GM12878 (cell line): ENCODE measurements around the gene MTMR10. TPM values are rescaled to one million over a fixed set of nuclear protein-coding genes. Genes with fewer than 3 reads are reported as not detected.

Experiments used
- ATAC-seq: fragments of 200-7000 bp; cut with Tn5 transposase; 3 replicates; pipeline ENCODE4 v1.9.1; 2020; ENCODE audit warnings: mild to moderate bottlenecking, moderate library complexity
- BruUV-seq: library from RNA; stranded (reverse); fragments of 400-500 nt; replicated peaks from 2 replicates; lab custom pipeline; 2021; lab: Mats Ljungman, UMichigan
- CTCF ChIA-PET: fragments of 300-600 bp; sonication (Branson Sonifier 250); formaldehyde crosslinking; extraction: SDS; loops from one replicate; lab custom pipeline; 2021; ENCODE audit warnings: inconsistent platforms; lab: Yijun Ruan, JAX
- POLR2A ChIA-PET: fragments of 350-600 bp; formaldehyde crosslinking; extraction: SDS; loops from one replicate; lab custom pipeline; 2021; ENCODE audit warnings: inconsistent platforms; lab: Charles Lee
- RAD21 ChIA-PET: fragments of 300-600 bp; sonication (Branson Sonifier 250); formaldehyde crosslinking; loops from one replicate; lab custom pipeline; 2023; ENCODE audit warnings: antibody characterized with exemption; ENCODE audit not compliant: unreplicated experiment; lab: Charles Lee
- SMC1A ChIA-PET: fragments of 300-600 bp; sonication (Branson Sonifier 250); formaldehyde crosslinking; loops from one replicate; lab custom pipeline; 2023; ENCODE audit not compliant: unreplicated experiment, uncharacterized antibody; lab: Charles Lee
- DNase-seq: peaks from one replicate; pipeline ENCODE4 v3.0.0-alpha.2; 2011; ENCODE audit warnings: low read depth, low spot score
- FAIRE-seq: peaks from 3 replicates; lab custom pipeline; 2011; peaks lifted over from hg19 to GRCh38; lab: Jason Lieb, UNC
- H2AFZ ChIP-seq: 2 replicates; pipeline ENCODE4 v1.6.0; 2011; ENCODE audit warnings: low read depth, low read length, control low read depth; ENCODE audit not compliant: control insufficient read depth
- H3K27ac ChIP-seq: 2 replicates; pipeline ENCODE4 v1.5.1; 2011; ENCODE audit warnings: control low read depth; ENCODE audit not compliant: control insufficient read depth, insufficient read depth
- H3K27me3 ChIP-seq, 2 experiments: replicated peaks in 1 of 2; 2 replicates each; pipeline versions ENCODE4 v1.6.0 to v1.6.1; 2011; ENCODE audit warnings: low read length in 1 of 2; ENCODE audit not compliant: control insufficient read depth in 2 of 2, insufficient read depth in 2 of 2
- H3K36me3 ChIP-seq, 2 experiments: 2 replicates each; pipeline ENCODE4 v1.5.1; 2011; ENCODE audit warnings: low read length in 1 of 2; ENCODE audit not compliant: control insufficient read depth in 2 of 2, insufficient read depth in 2 of 2
- H3K4me1 ChIP-seq: 2 replicates; pipeline ENCODE4 v1.6.1; 2011; ENCODE audit warnings: mild to moderate bottlenecking, low read length, moderate library complexity, mixed read lengths; ENCODE audit not compliant: control insufficient read depth, insufficient read depth
- H3K4me2 ChIP-seq: 2 replicates; pipeline ENCODE4 v1.6.0; 2011; ENCODE audit warnings: control low read depth; ENCODE audit not compliant: control insufficient read depth, insufficient read depth
- H3K4me3 ChIP-seq: fragments of 200-600 bp; sonication (generic); 2 replicates; pipeline ENCODE4 v1.5.1; 2016
- H3K79me2 ChIP-seq: 2 replicates; pipeline ENCODE4 v1.6.0; 2011; ENCODE audit warnings: low read length; ENCODE audit not compliant: control insufficient read depth, insufficient read depth
- H3K9ac ChIP-seq: 2 replicates; pipeline ENCODE4 v1.8.0; 2011; ENCODE audit warnings: low read length, control low read depth, mixed read lengths; ENCODE audit not compliant: control insufficient read depth, insufficient read depth
- H3K9me3 ChIP-seq: replicated peaks from 3 replicates; pipeline ENCODE4 v1.5.1; 2011; ENCODE audit warnings: mild to moderate bottlenecking, low read length; ENCODE audit not compliant: control insufficient read depth, insufficient read depth
- H4K20me1 ChIP-seq: 2 replicates; pipeline ENCODE4 v1.6.0; 2011; ENCODE audit not compliant: control insufficient read depth, insufficient read depth
- CHD4 ChIP-seq: fragments of 200-600 bp; sonication (generic); IDR thresholded peaks from 2 replicates; pipeline ENCODE4 v1.6.1; 2016; ENCODE audit warnings: mild to moderate bottlenecking
- EED ChIP-seq: sonication (generic); IDR thresholded peaks from 2 replicates; pipeline ENCODE4 v1.6.1; 2016; ENCODE audit warnings: antibody characterized with exemption, low read depth
- HCFC1 ChIP-seq: fragments of 150-350 bp; IDR thresholded peaks from 2 replicates; pipeline ENCODE4 v1.6.1; 2014; ENCODE audit warnings: low read length
- HDAC2 ChIP-seq: fragments of 200-600 bp; sonication (generic); IDR thresholded peaks from 2 replicates; pipeline ENCODE4 v1.6.1; 2017
- JUNB ChIP-seq: IDR thresholded peaks from 2 replicates; pipeline ENCODE4 v1.6.1; 2016; ENCODE audit warnings: antibody characterized with exemption, mild to moderate bottlenecking
- LARP7 ChIP-seq: fragments of 450-650 bp; IDR thresholded peaks from 2 replicates; pipeline ENCODE4 v1.6.1; 2017; ENCODE audit warnings: mild to moderate bottlenecking
- MYC ChIP-seq: IDR thresholded peaks from 2 replicates; pipeline ENCODE4 v1.6.1; 2011; ENCODE audit warnings: mild to moderate bottlenecking, low read length, moderate library complexity, inconsistent platforms; ENCODE audit not compliant: insufficient read depth, insufficient replicate concordance, insufficient read length, severe bottlenecking
- RBBP5 ChIP-seq: fragments of 200-600 bp; sonication (generic); conservative IDR thresholded peaks from 2 replicates; pipeline ENCODE4 v1.6.1; 2016
- RUNX3 ChIP-seq: IDR thresholded peaks from 2 replicates; pipeline ENCODE4 v1.6.1; 2012; ENCODE audit warnings: low read length, inconsistent platforms
- WGBS: methylation state at CpG from one replicate; pipeline ENCODE4 v1.1.6; 2016; ENCODE audit warnings: low lambda C conversion rate; ENCODE audit not compliant: insufficient replicate concordance, insufficient coverage; ENCODE audit errors: missing lambda C conversion rate; 5-methylcytosine and 5-hydroxymethylcytosine counted together
- in situ Hi-C: fragments of 300-500 bp; cut with MboI; formaldehyde crosslinking; loops from 9 replicates; pipeline ENCODE4 v1.14.3; 2018; ENCODE audit warnings: mixed read lengths
- intact Hi-C: fragments of 100-400 bp; cut with micrococcal nuclease; formaldehyde crosslinking; loops from one replicate; pipeline ENCODE4 v1.14.2; 2022; ENCODE audit not compliant: unreplicated experiment
- polyA plus RNA-seq, 11 experiments: library from polyadenylated mRNA; depleted of rRNA in 4 of 11; unstranded in 6 of 11; stranded (reverse) in 5 of 11; fragments of >200 nt; fragmentation: Nextera tagmentation in 4 of 11; fragmentation: Illumina TruSeq in 1 of 11; extraction: Ambion mirVana in 4 of 11; extraction: Trizol in 1 of 11; gene quantifications; 1 replicate in 1 of 11; 2 replicates in 10 of 11; pipeline versions ENCODE4 v1.2.1 to v1.2.3, GENCODE V29; 2011 to 2016; ENCODE audit warnings: inconsistent platforms in 2 of 11, missing spikeins in 2 of 11, low read depth in 1 of 11
- total RNA-seq, 4 experiments: library from RNA; depleted of rRNA in 3 of 4; stranded (reverse); fragments of >200 nt in 3 of 4; fragmentation: Illumina TruSeq in 1 of 4; extraction: Trizol in 1 of 4; gene quantifications; 2 replicates each; pipeline versions ENCODE4 v1.2.1 to v1.2.3, GENCODE V29; 2013 to 2021
- TF ChIP-seq, protein P1 (sequence below): fragments of 450-650 bp; IDR thresholded peaks from 2 replicates; pipeline ENCODE4 v1.6.1; 2017; ENCODE audit warnings: mild to moderate bottlenecking, moderate library complexity
- TF ChIP-seq, protein P2 (sequence below): IDR thresholded peaks from 2 replicates; pipeline ENCODE4 v1.6.1; 2011; ENCODE audit warnings: low read depth, low read length, improper control_type of control experiment, borderline replicate concordance
- TF ChIP-seq, protein P3 (sequence below), 3 experiments: IDR thresholded peaks in 2 of 3; conservative IDR thresholded peaks in 1 of 3; 2 replicates each; pipeline ENCODE4 v1.5.1; 2011; ENCODE audit warnings: low read depth in 3 of 3, low read length in 3 of 3, mild to moderate bottlenecking in 3 of 3, control low read depth in 2 of 3, moderate library complexity in 2 of 3, inconsistent platforms in 1 of 3, mixed read lengths in 1 of 3; ENCODE audit not compliant: control insufficient read depth in 2 of 3, insufficient read depth in 1 of 3; ENCODE audit errors: extremely low read depth in 1 of 3
- TF ChIP-seq, protein P4 (sequence below): IDR thresholded peaks from 2 replicates; pipeline ENCODE4 v1.6.1; 2012; ENCODE audit warnings: low read length, inconsistent platforms
- TF ChIP-seq, protein P5 (sequence below): fragments of 450-650 bp; IDR thresholded peaks from 2 replicates; pipeline ENCODE4 v1.6.1; 2014; ENCODE audit warnings: mild to moderate bottlenecking
- TF ChIP-seq, protein P6 (sequence below): IDR thresholded peaks from 2 replicates; pipeline ENCODE4 v1.6.1; 2012; ENCODE audit warnings: low read depth, low read length, improper control_type of control experiment

MTMR10 gene
- total and polyA plus RNA-seq, 10 of the 15 experiments (the other 5 are each of a cell fraction or from before 2014, with no cell fraction given) = 1.9 to 13.6 (median 8.9) TPM

DNA sequence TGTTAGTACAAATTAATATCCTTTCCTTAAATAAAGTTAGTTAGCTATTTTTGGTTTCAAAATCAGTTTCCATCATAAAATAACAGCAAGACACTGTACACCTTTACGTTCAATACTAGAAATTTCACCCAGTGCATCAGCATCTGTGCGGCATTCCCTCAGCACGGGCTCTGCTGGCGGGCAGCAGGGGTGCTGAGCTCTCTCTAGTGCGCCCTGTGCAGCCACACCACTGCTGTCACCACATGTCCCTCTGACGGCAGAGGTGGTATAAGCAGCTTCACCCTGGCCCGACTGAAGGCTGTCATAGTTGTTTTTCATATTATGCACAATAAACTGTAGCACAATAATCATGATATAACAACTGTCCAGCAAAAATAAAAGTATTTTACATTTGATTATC lies 52.3 kb downstream of the MTMR10 start:
- Histone ChIP-seq H3K27me3 (no peaks in the 10 kb centered on the region), H3K79me2 (no peaks in the 10 kb centered on the region), H3K9me3 (no peaks in the 10 kb centered on the region), H3K36me3 (peaks cover 6 to 47% of the 10 kb centered on the region in 2 experiments), H3K4me1 (no peaks in the 10 kb centered on the region), H3K4me3 (no peak overlapping the region), H4K20me1 (no peaks in the 10 kb centered on the region), H3K27ac (no peak overlapping the region), H3K9ac (no peak overlapping the region), H2AFZ (no peak overlapping the region), H3K4me2 (no peak overlapping the region)
- SMC1A ChIA-PET = no interaction called here
- RAD21 ChIA-PET = interaction anchor here (0.9 kb wide), 1 partner anchor 29 kb away, joined by 3 read pairs; no protein-coding TSS in a partner anchor
- DNase-seq (no peak), FAIRE-seq (no peak), ATAC-seq (no peak)
- TF ChIP-seq RUNX3 (no peak), HCFC1 (no peak), HDAC2 (no peak), LARP7 (no peak), MYC (no peak), EED (no peak), RBBP5 (no peak), JUNB (no peak), CHD4 (no peak)
- TF ChIP-seq, protein P1, sequence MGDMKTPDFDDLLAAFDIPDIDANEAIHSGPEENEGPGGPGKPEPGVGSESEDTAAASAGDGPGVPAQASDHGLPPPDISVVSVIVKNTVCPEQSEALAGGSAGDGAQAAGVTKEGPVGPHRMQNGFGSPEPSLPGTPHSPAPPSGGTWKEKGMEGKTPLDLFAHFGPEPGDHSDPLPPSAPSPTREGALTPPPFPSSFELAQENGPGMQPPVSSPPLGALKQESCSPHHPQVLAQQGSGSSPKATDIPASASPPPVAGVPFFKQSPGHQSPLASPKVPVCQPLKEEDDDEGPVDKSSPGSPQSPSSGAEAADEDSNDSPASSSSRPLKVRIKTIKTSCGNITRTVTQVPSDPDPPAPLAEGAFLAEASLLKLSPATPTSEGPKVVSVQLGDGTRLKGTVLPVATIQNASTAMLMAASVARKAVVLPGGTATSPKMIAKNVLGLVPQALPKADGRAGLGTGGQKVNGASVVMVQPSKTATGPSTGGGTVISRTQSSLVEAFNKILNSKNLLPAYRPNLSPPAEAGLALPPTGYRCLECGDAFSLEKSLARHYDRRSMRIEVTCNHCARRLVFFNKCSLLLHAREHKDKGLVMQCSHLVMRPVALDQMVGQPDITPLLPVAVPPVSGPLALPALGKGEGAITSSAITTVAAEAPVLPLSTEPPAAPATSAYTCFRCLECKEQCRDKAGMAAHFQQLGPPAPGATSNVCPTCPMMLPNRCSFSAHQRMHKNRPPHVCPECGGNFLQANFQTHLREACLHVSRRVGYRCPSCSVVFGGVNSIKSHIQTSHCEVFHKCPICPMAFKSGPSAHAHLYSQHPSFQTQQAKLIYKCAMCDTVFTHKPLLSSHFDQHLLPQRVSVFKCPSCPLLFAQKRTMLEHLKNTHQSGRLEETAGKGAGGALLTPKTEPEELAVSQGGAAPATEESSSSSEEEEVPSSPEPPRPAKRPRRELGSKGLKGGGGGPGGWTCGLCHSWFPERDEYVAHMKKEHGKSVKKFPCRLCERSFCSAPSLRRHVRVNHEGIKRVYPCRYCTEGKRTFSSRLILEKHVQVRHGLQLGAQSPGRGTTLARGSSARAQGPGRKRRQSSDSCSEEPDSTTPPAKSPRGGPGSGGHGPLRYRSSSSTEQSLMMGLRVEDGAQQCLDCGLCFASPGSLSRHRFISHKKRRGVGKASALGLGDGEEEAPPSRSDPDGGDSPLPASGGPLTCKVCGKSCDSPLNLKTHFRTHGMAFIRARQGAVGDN = no peak
- TF ChIP-seq, protein P2, sequence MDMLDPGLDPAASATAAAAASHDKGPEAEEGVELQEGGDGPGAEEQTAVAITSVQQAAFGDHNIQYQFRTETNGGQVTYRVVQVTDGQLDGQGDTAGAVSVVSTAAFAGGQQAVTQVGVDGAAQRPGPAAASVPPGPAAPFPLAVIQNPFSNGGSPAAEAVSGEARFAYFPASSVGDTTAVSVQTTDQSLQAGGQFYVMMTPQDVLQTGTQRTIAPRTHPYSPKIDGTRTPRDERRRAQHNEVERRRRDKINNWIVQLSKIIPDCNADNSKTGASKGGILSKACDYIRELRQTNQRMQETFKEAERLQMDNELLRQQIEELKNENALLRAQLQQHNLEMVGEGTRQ = no peak
- TF ChIP-seq, protein P3, sequence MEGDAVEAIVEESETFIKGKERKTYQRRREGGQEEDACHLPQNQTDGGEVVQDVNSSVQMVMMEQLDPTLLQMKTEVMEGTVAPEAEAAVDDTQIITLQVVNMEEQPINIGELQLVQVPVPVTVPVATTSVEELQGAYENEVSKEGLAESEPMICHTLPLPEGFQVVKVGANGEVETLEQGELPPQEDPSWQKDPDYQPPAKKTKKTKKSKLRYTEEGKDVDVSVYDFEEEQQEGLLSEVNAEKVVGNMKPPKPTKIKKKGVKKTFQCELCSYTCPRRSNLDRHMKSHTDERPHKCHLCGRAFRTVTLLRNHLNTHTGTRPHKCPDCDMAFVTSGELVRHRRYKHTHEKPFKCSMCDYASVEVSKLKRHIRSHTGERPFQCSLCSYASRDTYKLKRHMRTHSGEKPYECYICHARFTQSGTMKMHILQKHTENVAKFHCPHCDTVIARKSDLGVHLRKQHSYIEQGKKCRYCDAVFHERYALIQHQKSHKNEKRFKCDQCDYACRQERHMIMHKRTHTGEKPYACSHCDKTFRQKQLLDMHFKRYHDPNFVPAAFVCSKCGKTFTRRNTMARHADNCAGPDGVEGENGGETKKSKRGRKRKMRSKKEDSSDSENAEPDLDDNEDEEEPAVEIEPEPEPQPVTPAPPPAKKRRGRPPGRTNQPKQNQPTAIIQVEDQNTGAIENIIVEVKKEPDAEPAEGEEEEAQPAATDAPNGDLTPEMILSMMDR (IDR thresholded peaks at IDR 0.05 in 2 of 3, conservative IDR thresholded peaks at IDR 0.05 in 1 of 3; ENCODE audit: control insufficient read depth in 2 of 3, extremely low read depth in 1 of 3, insufficient read depth in 1 of 3, low read depth in 3 of 3, low read length in 3 of 3) = no peak
- TF ChIP-seq, protein P4, sequence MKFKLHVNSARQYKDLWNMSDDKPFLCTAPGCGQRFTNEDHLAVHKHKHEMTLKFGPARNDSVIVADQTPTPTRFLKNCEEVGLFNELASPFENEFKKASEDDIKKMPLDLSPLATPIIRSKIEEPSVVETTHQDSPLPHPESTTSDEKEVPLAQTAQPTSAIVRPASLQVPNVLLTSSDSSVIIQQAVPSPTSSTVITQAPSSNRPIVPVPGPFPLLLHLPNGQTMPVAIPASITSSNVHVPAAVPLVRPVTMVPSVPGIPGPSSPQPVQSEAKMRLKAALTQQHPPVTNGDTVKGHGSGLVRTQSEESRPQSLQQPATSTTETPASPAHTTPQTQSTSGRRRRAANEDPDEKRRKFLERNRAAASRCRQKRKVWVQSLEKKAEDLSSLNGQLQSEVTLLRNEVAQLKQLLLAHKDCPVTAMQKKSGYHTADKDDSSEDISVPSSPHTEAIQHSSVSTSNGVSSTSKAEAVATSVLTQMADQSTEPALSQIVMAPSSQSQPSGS = no peak
- TF ChIP-seq, protein P5, sequence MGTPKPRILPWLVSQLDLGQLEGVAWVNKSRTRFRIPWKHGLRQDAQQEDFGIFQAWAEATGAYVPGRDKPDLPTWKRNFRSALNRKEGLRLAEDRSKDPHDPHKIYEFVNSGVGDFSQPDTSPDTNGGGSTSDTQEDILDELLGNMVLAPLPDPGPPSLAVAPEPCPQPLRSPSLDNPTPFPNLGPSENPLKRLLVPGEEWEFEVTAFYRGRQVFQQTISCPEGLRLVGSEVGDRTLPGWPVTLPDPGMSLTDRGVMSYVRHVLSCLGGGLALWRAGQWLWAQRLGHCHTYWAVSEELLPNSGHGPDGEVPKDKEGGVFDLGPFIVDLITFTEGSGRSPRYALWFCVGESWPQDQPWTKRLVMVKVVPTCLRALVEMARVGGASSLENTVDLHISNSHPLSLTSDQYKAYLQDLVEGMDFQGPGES = no peak
- TF ChIP-seq, protein P6, sequence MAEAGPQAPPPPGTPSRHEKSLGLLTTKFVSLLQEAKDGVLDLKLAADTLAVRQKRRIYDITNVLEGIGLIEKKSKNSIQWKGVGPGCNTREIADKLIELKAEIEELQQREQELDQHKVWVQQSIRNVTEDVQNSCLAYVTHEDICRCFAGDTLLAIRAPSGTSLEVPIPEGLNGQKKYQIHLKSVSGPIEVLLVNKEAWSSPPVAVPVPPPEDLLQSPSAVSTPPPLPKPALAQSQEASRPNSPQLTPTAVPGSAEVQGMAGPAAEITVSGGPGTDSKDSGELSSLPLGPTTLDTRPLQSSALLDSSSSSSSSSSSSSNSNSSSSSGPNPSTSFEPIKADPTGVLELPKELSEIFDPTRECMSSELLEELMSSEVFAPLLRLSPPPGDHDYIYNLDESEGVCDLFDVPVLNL = no peak
- intact Hi-C loops (no loop called here), in situ Hi-C loops (no loop called here)
- WGBS = 93% methylated on average over 7 of the region's 7 CpGs
- no TSS peak for BruUV-seq
- POLR2A ChIA-PET = interaction anchor here (0.6 kb wide), 1 partner anchor 158 kb away, joined by 5 read pairs; no protein-coding TSS in a partner anchor
- CTCF ChIA-PET = no interaction called here
